K562 (cell line): ENCODE measurements around the gene PKLR. TPM values are rescaled to one million over a fixed set of nuclear protein-coding genes. Genes with fewer than 3 reads are reported as not detected.

Experiments used
- ARID3A ChIP-seq: IDR thresholded peaks from 2 replicates; pipeline ENCODE4 v1.6.1; 2012; ENCODE audit warnings: low read depth, low read length, improper control_type of control experiment, borderline replicate concordance
- CHAMP1 ChIP-seq: fragments of 450-650 bp; IDR thresholded peaks from 2 replicates; pipeline ENCODE4 v1.6.1; 2016; ENCODE audit warnings: mild to moderate bottlenecking
- CREBBP ChIP-seq: IDR thresholded peaks from one replicate; pipeline ENCODE4 v1.6.1; 2012; ENCODE audit warnings: low read depth, mild to moderate bottlenecking, control low read depth, inconsistent platforms, low read length
- DMBX1 ChIP-seq: fragments of 250-450 bp; sonication (Bioruptor Pico); IDR thresholded peaks from 2 replicates; pipeline ENCODE4 v1.8.0; 2022; ENCODE audit warnings: inconsistent platforms, mild to moderate bottlenecking, moderate library complexity, borderline replicate concordance
- ETV5 ChIP-seq: sonication (generic); formaldehyde crosslinking; IDR thresholded peaks from 2 replicates; pipeline ENCODE4 v1.4.0; 2020; ENCODE audit warnings: low read depth, mild to moderate bottlenecking, missing genetic modification reagents
- EWSR1 ChIP-seq: fragments of 450-650 bp; IDR thresholded peaks from 2 replicates; pipeline ENCODE4 v1.6.1; 2018; ENCODE audit warnings: borderline replicate concordance, mild to moderate bottlenecking, low read depth, moderate library complexity; ENCODE audit not compliant: partially characterized antibody
- FOSL1 ChIP-seq: fragments of 200-800 bp; sonication (Bioruptor generic); conservative IDR thresholded peaks from 2 replicates; pipeline ENCODE4 v1.6.1; 2016; ENCODE audit warnings: missing genetic modification characterization, missing compliant biosample characterization
- FOXK2 ChIP-seq, 2 experiments: fragments of 450-650 bp; IDR thresholded peaks in 1 of 2; conservative IDR thresholded peaks in 1 of 2; 2 replicates each; pipeline ENCODE4 v1.6.1; 2016; ENCODE audit warnings: low read depth in 2 of 2, mild to moderate bottlenecking in 1 of 2
- FOXM1 ChIP-seq, 2 experiments: fragments of 450-650 bp in 1 of 2; sonication (generic) in 1 of 2; formaldehyde crosslinking in 1 of 2; IDR thresholded peaks; 2 replicates each; pipeline versions ENCODE4 v1.6.1 to v1.9.0; 2017 to 2022; ENCODE audit warnings: low read depth in 2 of 2, mild to moderate bottlenecking in 2 of 2, missing genetic modification reagents in 1 of 2, moderate library complexity in 1 of 2
- HNRNPH1 ChIP-seq: fragments of 200-400 bp; formaldehyde crosslinking; optimal IDR thresholded peaks from 2 replicates; pipeline ENCODE3; 2017; ENCODE audit warnings: low read depth, mild to moderate bottlenecking, low read length, moderate library complexity
- KDM1A ChIP-seq, 2 experiments: fragments of 450-650 bp; IDR thresholded peaks; 2 replicates each; pipeline ENCODE4 v1.6.1; 2016; ENCODE audit warnings: mild to moderate bottlenecking in 2 of 2
- KDM4B ChIP-seq, 2 experiments: fragments of 450-650 bp in 1 of 2; sonication (generic) in 1 of 2; IDR thresholded peaks; 2 replicates each; pipeline ENCODE4 v1.6.1; 2016 to 2017; ENCODE audit warnings: borderline replicate concordance in 2 of 2, antibody characterized with exemption in 1 of 2, low read depth in 1 of 2, mild to moderate bottlenecking in 1 of 2
- KHSRP ChIP-seq: fragments of 450-650 bp; IDR thresholded peaks from 2 replicates; pipeline ENCODE4 v1.6.1; 2017
- LEF1 ChIP-seq: fragments of 450-650 bp; IDR thresholded peaks from 2 replicates; pipeline ENCODE4 v1.6.1; 2016; ENCODE audit warnings: mild to moderate bottlenecking
- MAFG ChIP-seq: fragments of 450-650 bp; conservative IDR thresholded peaks from 2 replicates; pipeline ENCODE4 v1.6.1; 2016; ENCODE audit warnings: missing genetic modification characterization, missing compliant biosample characterization
- MAZ ChIP-seq, 2 experiments: fragments of 450-650 bp in 1 of 2; sonication (generic) in 1 of 2; formaldehyde crosslinking; IDR thresholded peaks in 1 of 2; conservative IDR thresholded peaks in 1 of 2; 2 replicates each; pipeline versions ENCODE4 v1.4.0 to v1.5.0; 2020; ENCODE audit warnings: mild to moderate bottlenecking in 1 of 2, missing genetic modification reagents in 1 of 2
- MIER1 ChIP-seq: fragments of 450-650 bp; IDR thresholded peaks from 2 replicates; pipeline ENCODE4 v1.6.1; 2016; ENCODE audit warnings: antibody characterized with exemption, mild to moderate bottlenecking, low read depth
- PHB ChIP-seq: fragments of 250-450 bp; sonication (Bioruptor Pico); IDR thresholded peaks from 2 replicates; pipeline ENCODE4 v1.5.0; 2021
- POLR2H ChIP-seq: IDR thresholded peaks from 2 replicates; pipeline ENCODE4 v1.6.1; 2016; ENCODE audit warnings: missing genetic modification characterization, low read depth, mild to moderate bottlenecking, control low read depth, missing compliant biosample characterization, moderate library complexity
- RB1 ChIP-seq: fragments of 450-650 bp; IDR thresholded peaks from 2 replicates; pipeline ENCODE4 v1.6.1; 2017; ENCODE audit warnings: low read depth, mild to moderate bottlenecking
- RBM14 ChIP-seq: fragments of 200-400 bp; formaldehyde crosslinking; IDR thresholded peaks from 2 replicates; pipeline ENCODE4 v1.6.1; 2018; ENCODE audit warnings: low read depth, mild to moderate bottlenecking, low read length, moderate library complexity, borderline replicate concordance; ENCODE audit not compliant: insufficient read depth
- SUPT5H ChIP-seq: fragments of 450-650 bp; IDR thresholded peaks from 2 replicates; pipeline ENCODE4 v1.6.1; 2016
- TAF7 ChIP-seq: fragments of 450-650 bp; IDR thresholded peaks from 2 replicates; pipeline ENCODE4 v1.6.1; 2016; ENCODE audit warnings: missing genetic modification characterization, missing compliant biosample characterization
- TEAD2 ChIP-seq: fragments of 450-650 bp; IDR thresholded peaks from 2 replicates; pipeline ENCODE4 v1.6.1; 2016; ENCODE audit warnings: missing genetic modification characterization, control low read depth, missing compliant biosample characterization
- ZBTB1 ChIP-seq: sonication (generic); formaldehyde crosslinking; IDR thresholded peaks from 2 replicates; pipeline ENCODE4 v1.8.1; 2023; ENCODE audit warnings: missing genetic modification reagents, low read depth, mild to moderate bottlenecking, borderline replicate concordance
- ZNF23 ChIP-seq: fragments of 250-450 bp; sonication (Bioruptor Pico); IDR thresholded peaks from 2 replicates; pipeline ENCODE4 v1.4.0; 2020; ENCODE audit warnings: mild to moderate bottlenecking
- polyA plus RNA-seq, 8 experiments: library from polyadenylated mRNA; depleted of rRNA in 4 of 8; stranded (reverse) in 5 of 8; unstranded in 3 of 8; fragments of >200 nt; fragmentation: Nextera tagmentation in 2 of 8; fragmentation: Illumina TruSeq in 1 of 8; extraction: Ambion mirVana in 2 of 8; extraction: Trizol in 1 of 8; gene quantifications; 2 replicates each; pipeline versions ENCODE4 v1.2.1 to v1.2.3, GENCODE V29; 2011 to 2014; ENCODE audit warnings: inconsistent platforms in 1 of 8, missing spikeins in 1 of 8
- total RNA-seq, 7 experiments: library from RNA; depleted of rRNA in 6 of 7; stranded (reverse); fragments of >200 nt in 6 of 7; fragmentation: Illumina TruSeq in 2 of 7; extraction: Trizol in 2 of 7; gene quantifications; 2 replicates each; pipeline versions ENCODE4 v1.2.1 to v1.2.3, GENCODE V29; 2011 to 2021; ENCODE audit warnings: low replicate concordance in 1 of 7

The PKLR gene
- total and polyA plus RNA-seq, 9 of the 15 experiments (the other 6 are each of a cell fraction or from before 2014, with no cell fraction given) = 10.7 to 78.4 (median 38.2) TPM

- TF ChIP-seq ARID3A = no peak
- 0 out of 2 replicates have a peak, but pooled peaks have one; percentile 20 for TF ChIP-seq MAFG (tag)
- peak; percentile 33 to 38; a peak in 1 of 4 replicates for TF ChIP-seq KDM1A (IDR thresholded peaks at IDR 0.05)
- TF ChIP-seq TAF7 = peak; percentile 91
- TF ChIP-seq HNRNPH1 = no peak
- no peak for TF ChIP-seq RB1
- peak; percentile 99 for TF ChIP-seq DMBX1 (CRISPR knock-in tag)
- TF ChIP-seq ZNF23 (CRISPR knock-in tag) = peak; percentile 81; the same call in 1 of the 2 replicates
- no peak for TF ChIP-seq SUPT5H
- TF ChIP-seq KHSRP = no peak
- TF ChIP-seq PHB (CRISPR knock-in tag) = no peak
- TF ChIP-seq ZBTB1 = no peak
- no peak for TF ChIP-seq LEF1
- no peak for TF ChIP-seq FOXK2 (conservative IDR thresholded peaks at IDR 0.05 in 1 of 2, IDR thresholded peaks at IDR 0.05 in 1 of 2; ENCODE audit: low read depth in 2 of 2)
- TF ChIP-seq MIER1 = no peak
- TF ChIP-seq CHAMP1 = no peak
- no peak for TF ChIP-seq CREBBP
- TF ChIP-seq EWSR1 = no peak
- 0 out of 2 replicates have a peak, but pooled peaks have one; percentile 15 for TF ChIP-seq FOSL1 (tag)
- TF ChIP-seq RBM14 = no peak
- no peak for TF ChIP-seq KDM4B (IDR thresholded peaks at IDR 0.05; ENCODE audit: borderline replicate concordance in 2 of 2, low read depth in 1 of 2)
- no peak for TF ChIP-seq POLR2H
- TF ChIP-seq MAZ (CRISPR knock-in tag; conservative IDR thresholded peaks at IDR 0.05 in 1 of 2, IDR thresholded peaks at IDR 0.05 in 1 of 2) = peak in 1 of 2 experiments; percentile 88; a peak in 2 of 4 replicates
- TF ChIP-seq TEAD2 (tag) = peak; percentile 93
- no peak for TF ChIP-seq FOXM1 (IDR thresholded peaks at IDR 0.05; ENCODE audit: low read depth)
- no peak for TF ChIP-seq FOXM1 (CRISPR knock-in tag; IDR thresholded peaks at IDR 0.05; ENCODE audit: low read depth)
- no peak for TF ChIP-seq ETV5
These were observed 6.1 kb upstream of the PKLR start (continued) for GRCh38 chr1:155307247-155307740.
